Cardiac muscle cell (in vitro differentiated cells and primary cell): ENCODE results near the gene GDPD4. TPM values are rescaled to one million over a fixed set of nuclear protein-coding genes. Genes with fewer than 3 reads are reported as not detected.
A peak's percentile ranks its signal among the peaks of the same experiment; 100 is the strongest.

Experiments used
- DNase-seq, 2 donors: peaks; one replicate each; pipeline versions ENCODE4 v3.0.0 to v3.0.0-alpha.2; 2010 to 2017; ENCODE audit warnings: low read depth in 1 of 2, low spot score in 1 of 2
- H3K27ac ChIP-seq: fragments of 200-600 bp; sonication (generic); 2 replicates; pipeline ENCODE4 v1.5.1; 2016
- H3K27me3 ChIP-seq: fragments of 200-600 bp; sonication (generic); 2 replicates; pipeline ENCODE4 v1.6.0; 2016; ENCODE audit warnings: control low read depth
- H3K36me3 ChIP-seq: fragments of 200-600 bp; sonication (generic); 2 replicates; pipeline ENCODE4 v1.5.1; 2016; ENCODE audit warnings: control low read depth
- H3K4me1 ChIP-seq: fragments of 200-600 bp; sonication (generic); 2 replicates; pipeline ENCODE4 v1.8.1; 2017; ENCODE audit warnings: low read depth, mild to moderate bottlenecking, mixed run types
- H3K4me3 ChIP-seq: fragments of 200-600 bp; sonication (generic); 2 replicates; pipeline ENCODE4 v1.5.1; 2016; ENCODE audit warnings: mild to moderate bottlenecking
- H3K9me3 ChIP-seq: fragments of 200-600 bp; sonication (generic); 2 replicates; pipeline ENCODE4 v1.5.1; 2017; ENCODE audit warnings: low read depth, mild to moderate bottlenecking, control low read depth
- polyA plus RNA-seq: library from polyadenylated mRNA; unstranded; fragments of >200 nt; fragmentation: Nextera tagmentation; extraction: Ambion mirVana; gene quantifications from 2 replicates; pipeline ENCODE4 v1.2.1, GENCODE V29; 2016
- total RNA-seq: library from RNA; depleted of rRNA; stranded (reverse); fragments of >200 nt; gene quantifications from 2 replicates; pipeline ENCODE4 v1.2.3, GENCODE V29; 2016
- TF ChIP-seq, protein P1 (sequence below): IDR thresholded peaks from 2 replicates; pipeline ENCODE4 v1.5.1; 2012; ENCODE audit warnings: low read depth, mild to moderate bottlenecking, low read length

The GDPD4 gene
- total and polyA plus RNA-seq, 2 experiments from 2014 or later: not detected

DNA sequence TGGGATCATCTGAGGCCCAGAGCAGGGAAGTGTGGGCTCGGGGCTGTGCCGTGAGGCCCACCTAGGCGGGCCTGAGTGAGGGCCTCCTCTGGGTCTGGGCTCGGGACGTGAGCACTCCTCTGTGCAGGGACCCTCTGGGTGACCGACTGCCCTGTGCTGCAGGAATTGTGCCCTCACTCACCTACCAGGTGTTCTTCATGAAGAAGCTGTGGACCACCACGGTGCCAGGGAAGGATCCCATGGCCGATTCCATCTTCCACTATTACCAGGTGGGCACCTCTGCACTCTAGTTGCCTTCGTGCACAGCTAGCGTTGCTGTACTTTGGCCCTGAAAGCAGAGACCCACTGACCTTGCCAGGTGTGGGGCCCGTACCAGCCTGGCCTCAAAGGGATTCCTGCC is 93.0 kb downstream of the GDPD4 start:
- Histone ChIP-seq H3K9me3 (no peaks in the 10 kb centered on the region), H3K36me3 (no peaks in the 10 kb centered on the region), H3K4me1 (no peaks in the 10 kb centered on the region), H3K4me3 (no peak overlapping the region), H3K27ac (no peak overlapping the region), H3K27me3 (no peaks in the 10 kb centered on the region)
- TF ChIP-seq, protein P1, sequence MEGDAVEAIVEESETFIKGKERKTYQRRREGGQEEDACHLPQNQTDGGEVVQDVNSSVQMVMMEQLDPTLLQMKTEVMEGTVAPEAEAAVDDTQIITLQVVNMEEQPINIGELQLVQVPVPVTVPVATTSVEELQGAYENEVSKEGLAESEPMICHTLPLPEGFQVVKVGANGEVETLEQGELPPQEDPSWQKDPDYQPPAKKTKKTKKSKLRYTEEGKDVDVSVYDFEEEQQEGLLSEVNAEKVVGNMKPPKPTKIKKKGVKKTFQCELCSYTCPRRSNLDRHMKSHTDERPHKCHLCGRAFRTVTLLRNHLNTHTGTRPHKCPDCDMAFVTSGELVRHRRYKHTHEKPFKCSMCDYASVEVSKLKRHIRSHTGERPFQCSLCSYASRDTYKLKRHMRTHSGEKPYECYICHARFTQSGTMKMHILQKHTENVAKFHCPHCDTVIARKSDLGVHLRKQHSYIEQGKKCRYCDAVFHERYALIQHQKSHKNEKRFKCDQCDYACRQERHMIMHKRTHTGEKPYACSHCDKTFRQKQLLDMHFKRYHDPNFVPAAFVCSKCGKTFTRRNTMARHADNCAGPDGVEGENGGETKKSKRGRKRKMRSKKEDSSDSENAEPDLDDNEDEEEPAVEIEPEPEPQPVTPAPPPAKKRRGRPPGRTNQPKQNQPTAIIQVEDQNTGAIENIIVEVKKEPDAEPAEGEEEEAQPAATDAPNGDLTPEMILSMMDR: no peak
- no peak for DNase-seq

DNA sequence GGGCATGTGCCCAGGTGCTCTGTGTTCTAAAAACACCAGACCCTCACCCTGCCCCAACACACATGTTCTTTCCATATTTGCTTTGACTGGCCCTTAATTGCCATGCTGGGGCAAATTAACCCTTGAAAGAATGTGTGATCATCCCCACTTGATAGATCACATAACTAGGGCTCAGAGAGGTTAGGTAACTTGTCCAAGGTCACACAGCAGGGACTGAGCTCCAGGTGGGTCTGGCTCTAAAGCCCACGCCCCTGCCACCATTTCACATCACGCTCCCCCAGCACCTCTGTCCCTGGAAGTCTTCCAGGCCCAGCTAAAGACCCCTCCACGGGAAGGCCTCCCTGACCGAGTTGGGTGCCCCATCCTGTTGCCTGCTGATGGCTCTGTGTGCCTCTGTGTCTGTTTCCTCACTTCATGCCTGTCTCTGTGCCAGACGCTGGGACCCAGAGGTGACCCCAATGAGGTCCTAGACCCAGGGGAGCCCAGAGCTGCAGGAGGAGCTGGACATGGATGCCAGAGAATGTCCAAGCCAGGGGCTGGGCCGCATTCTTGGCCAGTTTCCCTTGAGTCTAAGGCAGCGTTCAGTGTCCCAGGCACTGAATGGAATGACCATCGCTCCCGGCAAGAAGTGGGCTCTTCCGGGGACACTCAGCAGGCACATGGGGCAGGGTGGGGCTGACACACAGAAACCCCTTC is 93.7 kb downstream of the GDPD4 start:
- Histone ChIP-seq H3K27ac (no peak overlapping the region), H3K4me3 (no peak overlapping the region), H3K36me3 (no peaks in the 10 kb centered on the region), H3K27me3 (no peaks in the 10 kb centered on the region), H3K9me3 (no peaks in the 10 kb centered on the region), H3K4me1 (no peaks in the 10 kb centered on the region)
- peak in 1 of 2 donors; percentile 20 for DNase-seq
- TF ChIP-seq, protein P1: no peak

DNA sequence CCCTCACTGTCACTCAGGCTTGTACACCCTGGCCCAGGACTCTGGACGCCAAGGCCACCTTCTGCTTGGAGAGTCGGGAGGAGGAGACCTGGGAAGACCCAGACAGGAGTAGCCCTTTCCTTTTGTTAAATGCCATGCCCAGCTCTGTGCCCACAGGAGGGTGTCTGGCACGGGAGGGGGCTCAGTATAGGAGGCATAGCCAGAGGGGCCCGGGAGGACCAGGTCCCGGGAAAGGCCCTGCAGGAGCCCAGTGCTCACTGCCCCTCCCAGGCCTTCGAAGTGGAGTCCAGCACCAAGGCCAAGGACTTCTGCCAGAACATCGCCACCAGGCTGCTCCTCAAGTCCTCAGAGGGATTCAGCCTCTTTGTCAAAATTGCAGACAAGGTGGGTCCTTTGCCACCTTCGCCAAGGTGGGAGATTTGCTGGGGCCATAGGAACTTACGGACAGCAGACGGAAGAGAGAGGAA is 94.4 kb downstream of the GDPD4 start:
- TF ChIP-seq, protein P1: no peak
- H3K27ac ChIP-seq: no peak overlapping the region
- DNase-seq: no peak
- H3K4me1 ChIP-seq: no peaks in the 10 kb centered on the region
- no peaks in the 10 kb centered on the region for H3K9me3 ChIP-seq
- H3K36me3 ChIP-seq: no peaks in the 10 kb centered on the region
- H3K4me3 ChIP-seq: no peak overlapping the region
- no peaks in the 10 kb centered on the region for H3K27me3 ChIP-seq

DNA sequence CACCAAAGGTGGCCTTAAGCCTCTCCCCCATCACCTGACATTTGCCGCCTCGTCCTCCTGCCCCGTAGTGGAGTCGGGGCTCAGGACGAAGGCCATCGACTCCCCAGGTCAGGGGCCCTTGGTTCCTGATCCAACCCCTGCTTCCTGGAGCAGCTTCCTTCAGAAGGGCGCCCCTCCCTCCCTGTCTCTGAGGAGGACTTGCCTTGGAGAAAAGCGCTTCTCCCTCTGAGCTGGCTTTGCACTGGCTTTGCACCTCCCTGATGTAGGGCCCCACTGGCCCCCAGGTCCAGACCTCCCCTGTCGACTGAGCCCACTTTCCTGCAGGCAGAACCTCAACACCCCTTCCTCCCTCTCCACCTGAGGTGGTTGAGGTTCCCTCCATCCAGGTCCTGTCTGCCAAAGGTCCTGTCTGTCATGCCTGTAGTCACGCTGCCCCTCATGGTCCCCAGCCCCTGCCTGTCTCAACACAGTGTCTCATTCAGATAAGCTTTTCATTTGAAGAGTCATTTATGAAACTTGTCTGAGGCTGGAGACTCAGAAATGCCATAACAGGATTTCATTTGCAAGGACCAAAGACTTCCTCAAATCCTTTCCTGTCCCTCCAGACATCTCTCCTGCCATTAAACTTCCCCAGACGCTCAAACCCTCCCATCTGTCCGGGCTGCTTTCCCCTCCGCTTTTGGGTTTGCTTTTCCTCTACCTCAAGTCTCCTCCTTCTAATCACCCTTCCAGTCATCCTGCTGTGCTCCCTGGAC is 95.0 kb downstream of the GDPD4 start:
- Histone ChIP-seq H3K9me3 (no peaks in the 10 kb centered on the region), H3K27ac (no peak overlapping the region), H3K36me3 (no peaks in the 10 kb centered on the region), H3K27me3 (no peaks in the 10 kb centered on the region), H3K4me1 (no peaks in the 10 kb centered on the region), H3K4me3 (no peak overlapping the region)
- TF ChIP-seq, protein P1: no peak
- DNase-seq: no peak

DNA sequence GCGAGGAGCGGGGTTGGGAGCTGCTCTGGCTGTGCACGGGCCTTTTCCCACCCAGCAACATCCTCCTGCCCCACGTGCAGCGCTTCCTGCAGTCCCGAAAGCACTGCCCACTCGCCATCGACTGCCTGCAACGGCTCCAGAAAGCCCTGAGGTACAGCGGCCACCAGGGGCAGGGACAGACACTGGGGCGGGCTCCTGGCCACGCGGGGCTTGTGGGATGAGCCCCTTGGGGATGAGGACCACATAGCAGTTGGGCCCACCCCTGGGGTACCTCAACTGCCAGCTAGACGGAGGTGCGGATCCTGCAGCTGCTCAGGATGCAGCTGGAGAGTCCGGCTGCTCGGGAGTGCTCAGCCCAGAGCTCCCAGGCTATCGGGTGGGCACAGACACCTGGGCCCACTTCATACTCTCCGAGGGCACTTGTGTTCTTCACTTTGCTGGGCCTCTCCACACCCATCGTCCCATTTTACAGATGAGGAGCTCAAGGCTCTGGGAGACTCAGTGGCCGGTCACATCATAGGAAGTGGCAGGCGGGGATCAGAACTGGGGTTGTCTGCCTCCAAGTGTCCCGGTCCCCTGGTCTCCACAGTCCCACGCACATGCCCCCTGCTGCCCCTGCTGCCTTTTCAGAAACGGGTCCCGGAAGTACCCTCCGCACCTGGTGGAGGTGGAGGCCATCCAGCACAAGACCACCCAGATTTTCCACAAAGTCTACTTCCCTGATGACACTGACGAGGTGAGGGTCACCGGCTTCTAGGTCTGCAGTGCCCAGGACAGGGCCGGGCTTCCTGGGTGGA is 95.8 kb downstream of the GDPD4 start:
- Histone ChIP-seq H3K4me3 (no peak overlapping the region), H3K9me3 (no peaks in the 10 kb centered on the region), H3K27ac (no peak overlapping the region), H3K4me1 (no peaks in the 10 kb centered on the region), H3K27me3 (no peaks in the 10 kb centered on the region), H3K36me3 (no peaks in the 10 kb centered on the region)
- TF ChIP-seq, protein P1: no peak
- DNase-seq: no peak
